HG03064 (cell line): ENCODE results near the gene CTNNA3.

Experiments used
- ATAC-seq: cut with Tn5 transposase; IDR thresholded peaks from one replicate; pipeline ENCODE4 v1.9.1; 2021; ENCODE audit warnings: low read depth; ENCODE audit not compliant: unreplicated experiment

The CTNNA3 gene

DNA sequence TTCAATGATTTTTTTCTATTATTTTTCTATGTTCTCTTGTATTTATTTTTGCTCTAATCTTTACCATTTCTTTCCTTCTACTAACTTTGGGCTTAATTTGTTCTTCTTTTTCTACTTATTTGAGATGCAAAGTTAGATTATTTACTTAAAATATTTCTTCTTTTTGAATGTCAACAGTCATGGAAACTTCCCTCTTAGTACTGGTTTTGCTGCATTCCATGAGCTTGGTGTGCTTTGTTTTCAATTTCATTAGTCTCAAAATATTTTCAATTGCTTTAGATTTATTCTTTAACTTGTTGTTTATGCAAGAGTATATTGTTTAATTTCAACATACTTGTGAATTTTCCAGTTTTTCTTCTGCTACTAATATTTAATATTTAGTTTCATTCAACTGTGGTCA is 539.8 kb downstream of the CTNNA3 start:
- no peak for ATAC-seq

DNA sequence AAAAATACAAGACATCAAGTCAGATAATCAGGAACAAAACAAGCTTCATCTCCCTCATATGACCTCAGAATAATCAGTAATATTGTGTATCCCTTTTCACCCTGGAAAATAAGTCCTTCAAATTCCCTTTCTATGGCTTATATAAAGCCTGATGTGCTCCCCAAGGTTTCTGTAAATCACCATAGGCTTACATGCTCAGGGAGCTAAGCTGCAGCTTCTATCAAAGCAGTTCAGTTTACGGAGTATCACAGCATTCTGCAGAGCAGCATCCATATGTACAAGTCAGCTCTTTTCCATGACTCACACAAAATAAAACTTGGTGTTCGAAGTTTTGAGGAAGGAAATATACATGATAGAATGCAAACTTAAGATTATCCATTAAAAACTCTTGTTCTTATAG is 544.5 kb downstream of the CTNNA3 start:
- ATAC-seq: no peak

DNA sequence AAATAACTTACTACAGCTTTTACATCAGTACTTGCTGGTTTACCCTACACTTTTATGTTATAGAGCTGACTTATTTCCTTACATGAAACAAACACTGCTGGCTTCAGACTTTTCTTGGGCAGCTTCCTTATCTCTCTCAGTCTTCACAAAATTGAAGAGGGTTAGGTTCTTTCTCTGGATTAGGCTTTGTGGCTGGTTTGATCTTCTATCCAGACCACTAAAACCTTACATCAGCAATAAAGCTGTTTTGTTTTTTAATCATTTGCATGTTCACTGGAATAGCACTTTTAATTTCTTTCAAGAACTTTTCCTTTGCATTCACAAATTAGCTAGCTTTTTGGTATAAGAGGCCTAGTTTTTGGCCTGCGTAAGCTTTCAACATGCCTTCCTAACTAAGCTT is 551.5 kb downstream of the CTNNA3 start:
- ATAC-seq: no peak

DNA sequence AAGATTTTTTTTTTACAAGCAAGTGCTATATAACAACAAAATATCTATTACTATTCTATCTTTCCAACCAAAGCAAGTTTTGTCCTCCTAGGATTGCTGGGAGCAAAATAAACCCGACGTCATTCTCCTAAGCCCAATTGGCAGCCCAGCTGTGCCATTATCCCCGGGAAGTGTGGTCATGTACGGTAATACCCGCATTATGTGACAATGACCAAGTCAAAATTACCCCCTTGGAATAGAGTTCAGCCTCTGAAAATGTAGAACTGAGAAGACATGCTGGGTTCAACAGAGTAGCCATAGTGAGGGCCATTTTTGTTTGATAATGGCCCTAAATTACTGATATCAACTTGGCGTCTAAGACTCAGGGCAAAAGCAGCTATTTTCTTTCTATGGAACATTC is 554.7 kb downstream of the CTNNA3 start:
- no peak for ATAC-seq

DNA sequence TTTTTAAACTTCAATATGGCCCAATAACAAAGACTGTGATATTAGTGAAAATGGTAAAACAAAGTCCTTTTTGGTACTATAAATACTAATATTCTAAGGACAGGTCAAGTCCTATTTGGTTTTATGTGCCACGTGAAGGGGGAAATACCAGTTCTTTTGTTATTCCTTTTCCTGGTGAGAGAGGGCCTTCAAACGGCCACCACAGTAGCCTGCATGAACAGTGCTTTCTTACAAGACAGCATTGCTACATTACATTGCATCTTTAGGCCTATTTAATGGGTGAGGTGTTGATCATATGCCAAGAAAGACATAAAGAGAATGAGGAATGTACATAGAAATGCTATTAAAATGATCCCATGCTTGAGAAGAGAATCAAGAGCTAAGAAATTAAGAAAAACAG is 555.4 kb downstream of the CTNNA3 start:
- ATAC-seq: no peak

DNA sequence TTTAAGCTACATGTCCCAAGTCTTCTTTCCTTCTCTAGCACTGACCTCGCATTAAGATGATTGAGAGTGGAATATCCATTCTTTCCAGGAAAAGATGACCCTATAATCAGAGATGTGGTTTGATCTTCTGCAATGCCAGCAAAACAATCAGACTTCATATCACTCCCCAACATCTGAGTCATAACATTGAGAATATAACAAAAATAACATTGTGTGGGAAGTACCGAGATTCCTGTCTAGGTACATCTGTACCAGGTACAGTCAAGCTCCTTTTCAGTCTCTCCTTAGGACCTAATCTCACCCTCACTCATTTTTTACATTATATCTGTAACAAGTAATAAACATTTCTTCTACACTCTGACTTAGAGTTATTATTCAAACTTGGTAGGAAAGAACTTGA is 568.6 kb downstream of the CTNNA3 start:
- ATAC-seq: no peak

DNA sequence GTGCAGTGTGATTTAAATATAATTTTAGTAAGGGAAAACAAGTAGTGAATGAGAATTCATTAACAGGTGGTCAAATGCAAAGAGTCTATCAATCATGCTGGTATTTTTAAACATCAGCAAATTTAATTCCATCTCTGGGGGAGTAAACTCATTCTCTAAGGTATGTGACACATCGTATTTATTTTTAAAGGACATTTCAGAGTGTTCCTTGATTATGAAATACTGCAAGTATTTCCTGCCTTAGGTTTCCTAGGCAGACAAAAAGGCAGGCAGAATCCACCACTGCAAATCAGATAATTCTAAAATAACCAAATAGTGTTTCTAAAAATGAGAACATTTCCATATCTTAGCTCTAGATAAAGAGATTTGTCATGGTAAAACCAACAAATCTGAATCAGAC is 576.3 kb downstream of the CTNNA3 start:
- no peak for ATAC-seq

DNA sequence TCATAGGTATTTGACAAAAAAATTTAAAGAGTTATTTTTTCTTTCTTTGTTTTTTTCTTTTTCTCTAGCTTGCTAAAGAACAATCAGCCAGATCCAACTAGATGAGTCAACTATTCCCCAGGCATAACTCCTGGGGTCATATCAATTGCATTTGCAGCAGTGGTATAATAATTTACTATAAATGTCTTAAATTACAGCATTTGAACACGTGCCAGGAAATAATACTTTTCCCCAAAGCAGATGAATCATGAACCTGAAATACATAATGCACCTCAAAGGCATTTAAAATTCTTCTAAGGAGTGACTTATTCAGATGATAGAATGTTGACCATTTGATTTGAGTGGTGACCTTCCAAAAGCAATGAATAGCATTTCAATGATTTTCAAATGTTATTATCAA is 580.0 kb downstream of the CTNNA3 start:
- ATAC-seq: no peak

DNA sequence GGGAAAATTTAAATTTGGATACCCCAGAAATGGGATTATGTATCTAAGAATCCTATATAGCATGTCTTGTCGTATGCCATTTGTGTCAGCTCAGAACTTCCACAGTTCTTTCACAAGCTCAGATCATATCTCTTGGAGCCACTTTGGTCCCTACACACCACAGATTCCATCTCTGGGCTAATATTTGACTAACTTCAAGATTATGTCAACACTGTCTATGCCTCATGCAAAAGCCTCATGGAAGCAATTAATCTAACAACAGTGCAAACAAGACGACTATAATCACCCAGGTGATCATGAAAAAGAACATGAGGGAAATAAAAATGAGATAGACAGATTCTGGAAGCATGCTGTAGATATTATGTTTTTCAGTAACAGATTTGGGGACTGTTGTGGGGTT is 581.0 kb downstream of the CTNNA3 start:
- ATAC-seq: no peak

DNA sequence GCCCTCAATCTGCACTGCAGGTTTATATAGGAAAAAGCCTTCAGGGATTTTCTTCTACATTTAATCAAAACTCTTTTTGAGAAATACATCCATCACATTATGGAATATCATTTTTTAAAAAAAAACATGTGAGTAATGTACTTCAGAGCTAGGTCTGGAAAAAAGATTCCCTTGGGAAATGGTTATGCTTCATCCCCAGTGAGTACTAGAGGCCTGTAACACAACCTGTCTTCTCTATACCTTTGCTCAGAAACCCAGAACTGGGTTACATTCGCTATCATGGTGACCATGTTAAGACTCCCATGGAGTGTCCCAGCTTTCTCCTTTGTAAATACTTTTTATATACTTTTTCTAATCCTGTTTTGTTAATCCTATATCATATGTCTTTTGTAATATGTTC is 583.2 kb downstream of the CTNNA3 start:
- no peak for ATAC-seq

DNA sequence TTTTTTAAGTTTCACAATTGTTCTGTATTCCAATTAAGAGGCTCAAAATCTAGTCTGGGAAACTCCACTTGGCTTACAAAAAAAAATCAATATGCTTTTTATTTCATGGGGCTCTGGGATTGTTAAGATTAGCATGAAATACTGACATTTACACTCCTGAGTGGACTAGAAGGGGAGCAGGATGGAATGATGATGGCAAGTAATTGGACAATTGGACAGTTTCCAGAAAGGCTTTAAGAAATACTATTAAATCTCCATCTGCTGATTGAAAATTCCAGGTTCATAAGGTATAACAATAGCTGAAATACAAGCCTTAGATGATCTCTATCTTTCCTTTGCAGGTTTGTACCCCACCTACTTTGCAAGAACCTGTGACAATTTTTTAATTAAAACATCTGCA is 585.7 kb downstream of the CTNNA3 start:
- no peak for ATAC-seq

DNA sequence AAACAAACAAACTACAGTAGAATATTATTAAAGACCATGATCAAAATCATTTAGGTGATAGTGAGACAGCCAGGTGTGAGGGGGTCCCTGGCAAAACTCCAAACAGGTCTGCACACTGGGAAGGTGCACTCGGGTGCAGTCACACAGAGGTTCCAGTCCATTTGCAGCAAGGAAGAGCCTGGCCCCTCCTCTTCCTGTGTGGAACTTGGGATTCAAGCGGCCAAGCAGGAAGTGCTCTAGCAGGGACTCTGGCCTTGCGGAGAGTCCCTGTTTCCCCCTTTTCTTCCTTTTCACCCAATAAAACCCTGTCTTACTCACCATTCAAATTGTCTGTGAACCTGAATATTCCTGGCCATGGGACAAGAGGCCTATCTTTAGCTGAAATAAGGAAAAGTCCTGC is 588.3 kb downstream of the CTNNA3 start:
- no peak for ATAC-seq

DNA sequence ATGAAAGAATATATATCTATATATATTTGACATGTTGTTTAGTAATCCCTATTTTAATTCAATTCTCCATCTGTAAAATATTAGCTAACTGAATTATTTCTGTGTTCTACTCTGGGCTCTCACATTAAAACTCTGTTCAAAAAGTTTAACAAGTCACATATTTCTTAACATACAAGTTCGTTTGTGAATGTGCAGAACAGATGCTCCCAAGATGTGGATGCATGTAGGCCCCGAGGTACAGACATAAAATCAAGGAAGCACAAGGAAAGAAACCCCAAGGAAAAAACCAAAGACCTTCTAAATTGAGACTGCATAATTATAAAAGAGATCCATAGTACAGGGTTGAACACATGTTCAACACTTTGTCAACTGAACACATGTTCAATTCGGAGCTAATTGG is 595.0 kb downstream of the CTNNA3 start:
- no peak for ATAC-seq

DNA sequence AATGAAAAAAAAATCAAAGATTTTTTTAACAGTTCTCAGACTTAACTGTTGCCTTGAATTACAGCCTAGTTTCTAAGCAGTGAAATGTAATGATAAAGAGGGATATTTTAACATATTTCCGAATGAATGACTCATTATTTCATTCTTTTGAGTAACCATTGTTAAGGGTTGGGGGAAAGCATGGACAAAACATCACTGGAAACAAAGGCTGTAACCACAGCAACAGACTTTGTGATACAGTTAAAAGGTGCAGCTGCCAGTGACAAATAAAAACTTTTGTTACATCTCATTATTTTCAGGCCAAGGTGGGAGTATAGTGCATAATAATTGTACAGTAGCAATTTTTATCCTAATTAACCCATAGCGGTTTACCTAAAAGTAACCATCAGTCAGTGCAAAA is 597.5 kb downstream of the CTNNA3 start:
- no peak for ATAC-seq

DNA sequence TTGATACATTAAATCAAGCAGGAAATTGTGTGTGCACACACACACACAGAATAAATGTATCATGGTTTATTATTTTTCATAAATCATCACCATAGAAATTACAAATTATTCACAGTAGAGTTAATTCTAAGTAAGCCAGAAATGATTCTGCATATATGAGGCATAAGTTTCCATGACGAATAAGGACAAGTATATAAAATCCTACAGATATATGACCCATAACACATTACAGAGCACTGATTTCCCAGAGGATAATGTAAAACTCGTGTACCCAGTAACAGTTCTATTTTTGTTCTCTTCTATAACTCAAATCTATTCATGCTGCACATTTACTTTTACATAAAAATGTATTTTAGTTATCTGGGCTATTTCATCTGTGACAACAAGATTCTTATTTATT is 600.5 kb downstream of the CTNNA3 start:
- ATAC-seq: no peak

DNA sequence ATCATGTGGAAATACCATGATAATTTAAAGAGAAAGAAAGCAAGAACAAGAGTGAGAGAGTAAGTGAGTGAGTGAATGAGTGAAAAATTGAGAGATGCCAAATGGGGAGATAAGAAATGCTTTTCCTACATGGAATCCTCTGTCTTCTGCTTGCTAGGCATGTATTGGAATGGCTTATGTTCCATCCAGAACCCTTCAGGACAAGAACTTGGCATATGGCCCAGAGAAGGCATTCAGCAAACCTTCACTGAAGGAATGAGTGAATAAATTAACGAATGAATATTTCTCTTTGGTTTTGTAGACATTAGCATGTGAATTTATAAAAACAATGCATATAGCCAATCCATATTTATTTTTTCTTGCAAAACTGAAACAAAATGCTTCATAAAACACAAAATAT is 608.0 kb downstream of the CTNNA3 start:
- no peak for ATAC-seq

DNA sequence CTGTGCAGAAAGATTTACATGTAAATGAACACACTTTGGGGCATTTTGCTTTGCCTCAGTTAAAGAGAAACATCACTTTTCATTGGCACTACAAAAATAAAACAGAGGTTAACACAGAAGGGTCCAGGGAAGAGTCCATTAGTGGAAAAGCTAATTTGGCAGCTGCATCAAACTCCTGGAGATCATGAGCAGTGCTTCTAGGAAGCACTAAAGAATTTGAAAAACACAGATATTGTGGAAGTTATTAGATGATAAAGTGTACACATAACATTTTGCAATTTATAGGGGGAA is 608.9 kb downstream of the CTNNA3 start:
- ATAC-seq: no peak

DNA sequence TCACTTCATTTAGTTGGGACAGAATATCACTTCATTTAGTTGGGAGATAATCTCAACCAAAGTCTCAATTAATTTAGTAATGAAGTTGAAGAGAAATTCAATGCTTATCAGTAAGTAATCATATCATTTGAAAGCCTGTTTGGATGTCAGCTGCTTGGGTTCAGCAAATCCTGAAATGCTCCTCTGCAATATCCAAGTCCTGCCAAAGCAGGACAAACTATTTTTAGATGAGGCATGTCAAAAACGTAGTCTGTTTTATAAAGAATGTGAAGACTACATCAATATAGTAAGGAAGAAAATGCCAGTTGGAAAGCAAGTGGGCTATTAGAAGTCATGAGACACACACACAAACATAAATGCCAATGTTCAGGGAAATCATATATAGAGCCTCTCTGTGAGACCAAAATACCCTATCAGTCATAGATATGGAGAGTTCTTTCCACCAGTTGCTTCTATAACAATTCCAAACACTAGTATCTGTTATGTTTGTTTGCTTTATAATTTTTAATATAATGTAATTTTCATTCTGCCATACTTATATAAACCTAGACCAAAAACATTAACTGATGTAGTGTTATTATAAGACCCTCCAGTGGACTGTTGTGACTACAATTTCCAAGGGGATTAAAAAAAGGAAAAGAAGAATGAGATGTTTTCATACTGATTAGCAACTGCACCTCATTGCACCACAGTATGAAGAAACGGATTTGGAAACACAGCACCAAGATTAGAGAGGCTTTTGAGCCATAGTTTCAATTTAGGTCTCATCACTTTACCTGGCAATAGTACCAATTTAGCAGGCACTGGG is 609.5 kb downstream of the CTNNA3 start:
- ATAC-seq: no peak

DNA sequence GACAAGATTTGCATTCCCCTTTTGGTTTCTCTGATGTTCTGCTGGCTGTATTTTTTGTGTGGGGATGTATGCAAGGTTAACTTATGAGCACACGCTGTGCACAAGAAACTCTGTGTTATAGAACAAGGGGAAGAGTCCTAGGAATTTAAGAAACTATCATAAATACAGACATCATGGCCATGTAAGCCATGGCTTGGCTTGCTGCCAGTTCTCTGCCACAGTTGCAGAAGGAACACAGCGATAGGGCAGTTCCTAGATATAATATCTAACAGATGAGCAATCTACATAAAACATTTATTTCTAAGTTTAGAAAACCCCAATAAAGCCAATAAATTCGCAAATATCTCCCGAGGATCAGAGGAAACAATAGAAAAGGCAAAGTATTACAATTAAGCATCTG is 616.9 kb downstream of the CTNNA3 start:
- no peak for ATAC-seq

DNA sequence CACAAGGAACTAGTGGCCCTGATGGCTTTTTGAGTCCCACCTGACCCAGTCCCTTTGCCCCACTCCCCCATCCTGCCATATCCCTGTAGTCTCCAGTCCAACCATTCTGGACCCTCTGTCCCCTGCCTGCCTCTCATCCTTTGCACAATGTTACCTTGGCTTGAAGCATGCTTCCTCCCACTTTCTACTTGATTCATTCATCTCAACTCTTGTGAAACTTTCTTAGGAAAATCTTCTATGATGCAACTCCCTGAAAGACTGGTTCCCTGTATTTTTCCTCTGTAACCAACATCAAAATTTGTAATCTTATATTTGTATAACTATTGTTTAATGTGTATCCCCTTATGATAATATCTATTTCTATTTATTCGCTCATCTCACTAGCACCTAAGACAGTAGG is 618.6 kb downstream of the CTNNA3 start:
- ATAC-seq: no peak

DNA sequence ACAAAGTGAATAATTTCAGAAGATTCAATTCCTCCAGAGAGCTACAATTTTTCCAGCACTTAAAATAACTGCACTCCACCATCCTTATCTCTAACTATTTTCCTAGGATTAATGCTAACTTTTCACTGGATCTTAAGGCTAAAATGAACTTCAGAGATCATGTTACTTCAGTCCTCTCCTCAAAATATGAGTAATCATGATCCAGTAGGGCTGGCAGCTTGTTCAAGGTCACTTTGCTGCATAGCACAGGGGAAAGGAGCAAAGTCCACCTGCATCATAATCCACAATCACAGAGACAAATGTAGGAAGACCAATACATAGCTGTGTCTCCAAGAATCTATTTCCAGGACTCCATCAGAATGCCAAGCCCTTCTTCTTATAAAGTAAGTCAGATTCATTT is 619.9 kb downstream of the CTNNA3 start:
- no peak for ATAC-seq

DNA sequence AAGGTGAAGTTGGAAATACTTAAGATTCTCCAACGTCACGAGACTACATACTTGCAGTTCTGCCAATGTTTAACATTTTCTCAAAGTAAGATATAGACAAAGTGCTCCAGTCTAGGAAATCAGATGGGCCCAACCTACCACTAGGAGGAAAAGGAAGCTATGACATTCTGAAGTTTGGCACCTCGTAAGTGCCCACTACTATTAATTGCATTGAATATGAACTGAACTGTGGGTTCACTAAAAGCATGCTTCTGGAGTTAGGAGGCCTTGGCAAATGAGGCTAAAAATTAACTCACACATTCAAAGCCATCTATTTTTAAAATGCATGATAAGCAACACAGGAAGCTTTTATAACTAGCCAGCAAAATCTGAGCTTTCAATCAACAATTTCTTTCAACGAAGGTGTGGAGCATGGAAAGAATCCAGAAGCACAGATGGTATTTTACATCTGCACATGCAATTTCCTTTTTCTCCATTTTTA is 620.5 kb downstream of the CTNNA3 start:
- ATAC-seq: no peak

DNA sequence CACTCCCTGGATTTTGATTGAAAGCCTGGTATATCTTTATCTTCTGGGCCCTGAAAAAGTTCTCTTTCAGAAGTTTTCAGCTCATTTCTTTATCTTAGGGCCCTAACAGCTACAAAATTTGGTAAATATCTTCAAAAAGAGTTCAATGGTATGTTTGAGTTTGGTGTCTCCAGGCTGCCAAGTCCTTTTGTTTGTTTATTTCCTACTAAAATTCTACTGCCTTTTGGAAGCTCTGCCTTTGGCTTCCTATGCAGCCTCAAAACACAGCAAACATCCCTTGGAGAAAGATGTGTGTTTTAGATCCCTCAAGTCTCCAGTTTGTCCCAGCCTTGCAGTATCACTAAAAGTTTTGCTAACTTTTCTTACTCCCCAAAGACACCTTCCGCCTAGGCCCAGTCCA is 623.3 kb downstream of the CTNNA3 start:
- no peak for ATAC-seq
